HG03135 (cell line): ENCODE data around the gene ALDH18A1.
"Not testable (repeated sequence)": the region's sequence is repeated elsewhere in the genome, so short reads cannot be mapped to it uniquely, and the experiment has no call there.

Source experiments
- ATAC-seq: cut with Tn5 transposase; IDR thresholded peaks from one replicate; pipeline ENCODE4 v1.9.1; 2021; ENCODE audit warnings: mild to moderate bottlenecking, moderate library complexity; ENCODE audit not compliant: unreplicated experiment

ALDH18A1 gene

GRCh38 chr10:95651346-95652060 lies 5.0 kb downstream of the ALDH18A1 start:
- no peak for ATAC-seq

GRCh38 chr10:95650232-95650631 lies 6.3 kb downstream of the ALDH18A1 start:
- no peak for ATAC-seq

- no peak for ATAC-seq
These were observed 8.4 kb downstream of the ALDH18A1 start for GRCh38 chr10:95648138-95648537.

DNA sequence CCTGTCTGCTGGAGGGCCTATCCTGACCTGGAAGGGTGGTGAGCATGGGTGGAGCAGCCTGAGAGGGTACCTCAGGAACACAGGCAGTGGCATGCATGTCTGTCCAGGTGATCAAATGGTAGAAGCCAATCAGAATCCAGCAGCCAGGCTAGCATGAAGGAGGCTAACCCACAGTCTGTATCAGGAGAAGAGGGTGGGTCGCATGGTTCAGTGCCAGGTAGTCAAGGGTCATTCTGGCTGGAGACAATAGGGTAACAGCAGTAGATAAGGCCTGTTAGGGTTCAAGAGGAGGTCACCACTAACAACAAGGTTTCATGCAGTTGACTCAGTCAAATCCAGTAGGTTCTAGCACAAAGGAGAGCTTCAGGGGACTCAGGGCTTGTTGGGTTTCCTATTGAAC lies 10.4 kb downstream of the ALDH18A1 start:
- no peak for ATAC-seq

DNA sequence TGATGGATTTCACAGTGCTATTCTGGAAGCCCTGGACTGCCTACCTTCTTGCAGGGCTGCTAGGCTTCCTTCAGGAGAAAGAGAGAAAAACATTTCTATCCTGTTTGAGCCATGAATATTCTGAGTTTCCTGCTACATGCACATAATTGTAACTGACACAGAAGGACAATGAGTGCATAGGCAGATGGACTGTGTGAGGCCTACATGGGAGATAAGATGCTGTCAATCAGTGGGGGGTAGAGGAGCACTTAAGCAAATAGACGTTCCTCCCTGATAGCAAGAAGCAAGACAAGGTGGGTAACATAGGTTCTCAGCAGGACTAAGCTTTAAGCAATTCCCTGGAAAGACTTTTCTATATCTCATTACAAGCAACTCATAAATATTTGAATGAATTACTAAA lies 11.6 kb downstream of the ALDH18A1 start:
- ATAC-seq, result no peak

- ATAC-seq, result no peak
These were observed 15.6 kb downstream of the ALDH18A1 start for GRCh38 chr10:95640891-95641315.

DNA sequence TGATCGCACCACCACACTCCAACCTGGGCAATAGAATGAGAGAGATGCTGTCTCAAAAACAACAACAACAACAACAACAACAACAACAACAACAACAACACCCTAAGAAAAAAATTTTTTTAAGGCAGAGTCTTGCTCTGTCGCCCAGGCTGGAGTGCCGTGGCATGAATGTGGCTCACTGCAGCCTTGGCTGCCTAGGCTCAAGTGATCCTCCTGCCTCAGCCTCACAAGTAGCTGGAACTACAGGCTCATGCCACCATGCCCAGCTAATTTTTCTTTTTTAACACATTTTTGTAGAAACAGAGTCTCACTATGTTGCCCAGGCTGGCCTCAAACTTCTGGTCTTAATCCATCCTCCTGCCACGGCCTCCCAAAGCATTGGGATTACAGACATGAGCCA lies 18.6 kb downstream of the ALDH18A1 start:
- no peak for ATAC-seq

DNA sequence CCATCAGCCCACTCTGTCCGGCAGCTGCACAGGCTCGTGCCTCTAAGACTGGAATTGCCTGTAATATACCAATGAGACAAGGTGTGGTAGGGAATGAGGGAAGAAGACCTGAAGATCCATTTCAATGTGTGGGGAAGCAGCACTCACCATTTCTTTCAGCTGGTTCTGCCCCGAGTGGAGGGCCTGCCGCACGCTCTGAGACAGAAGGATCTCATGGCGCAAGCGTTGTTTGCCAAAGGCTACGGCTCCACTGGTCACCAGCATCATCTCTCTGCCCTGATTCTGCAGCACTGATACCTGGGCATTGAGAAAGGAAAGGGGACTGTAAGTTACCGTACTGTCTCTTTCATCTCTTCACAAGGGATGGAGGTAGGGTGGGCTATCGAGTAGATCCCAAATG lies 19.4 kb downstream of the ALDH18A1 start:
- no peak for ATAC-seq

DNA sequence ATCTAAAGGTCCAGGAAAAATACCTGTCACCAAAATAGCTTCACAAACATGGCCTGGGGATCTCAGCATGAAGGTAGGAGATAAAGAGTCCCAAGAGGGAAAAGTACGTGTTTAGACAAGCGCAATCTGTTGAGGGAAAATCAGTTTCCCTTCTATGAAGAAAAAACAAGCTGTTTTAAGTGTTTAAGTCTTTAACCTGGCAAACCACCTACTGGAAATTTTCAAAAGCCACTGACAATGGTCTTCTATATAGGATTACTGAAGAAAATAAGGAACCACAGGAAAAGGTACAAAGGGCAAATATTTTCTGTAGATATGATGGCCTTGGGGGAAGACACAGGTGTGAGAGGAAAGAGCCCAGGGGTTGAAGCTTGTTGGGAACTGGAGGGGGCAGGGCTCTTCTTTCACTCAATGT lies 21.2 kb downstream of the ALDH18A1 start:
- ATAC-seq, result no peak

- no peak for ATAC-seq
These were observed 27.7 kb downstream of the ALDH18A1 start for GRCh38 chr10:95628786-95629185.

DNA sequence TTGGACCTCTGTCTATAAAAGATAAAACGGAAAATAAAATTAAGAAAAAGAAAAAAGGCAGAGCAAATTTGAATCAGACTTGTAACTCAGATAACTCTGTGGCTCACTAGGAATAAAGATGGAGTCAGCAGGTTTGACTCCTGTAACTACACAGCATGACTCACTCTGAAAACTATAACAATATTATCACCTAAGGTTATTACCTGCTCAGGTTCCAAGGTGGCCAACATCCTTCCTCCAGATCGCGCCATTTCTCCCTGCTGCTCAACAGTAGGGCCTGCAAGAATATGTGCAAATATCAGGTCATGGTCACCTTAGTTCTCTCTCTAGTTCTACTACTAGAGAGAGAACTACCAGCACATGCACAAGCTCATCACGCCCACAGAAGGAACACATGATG lies 30.0 kb downstream of the ALDH18A1 start:
- ATAC-seq, result no peak

- not testable (repeated sequence) for ATAC-seq
These were observed 36.1 kb downstream of the ALDH18A1 start for GRCh38 chr10:95620415-95620814.

- ATAC-seq, result no peak
These were observed 38.4 kb downstream of the ALDH18A1 start for GRCh38 chr10:95618101-95618500.

- ATAC-seq, result no peak
These were observed 40.1 kb downstream of the ALDH18A1 start for GRCh38 chr10:95616446-95616845.

GRCh38 chr10:95613330-95613729 lies 43.2 kb downstream of the ALDH18A1 start:
- no peak for ATAC-seq

DNA sequence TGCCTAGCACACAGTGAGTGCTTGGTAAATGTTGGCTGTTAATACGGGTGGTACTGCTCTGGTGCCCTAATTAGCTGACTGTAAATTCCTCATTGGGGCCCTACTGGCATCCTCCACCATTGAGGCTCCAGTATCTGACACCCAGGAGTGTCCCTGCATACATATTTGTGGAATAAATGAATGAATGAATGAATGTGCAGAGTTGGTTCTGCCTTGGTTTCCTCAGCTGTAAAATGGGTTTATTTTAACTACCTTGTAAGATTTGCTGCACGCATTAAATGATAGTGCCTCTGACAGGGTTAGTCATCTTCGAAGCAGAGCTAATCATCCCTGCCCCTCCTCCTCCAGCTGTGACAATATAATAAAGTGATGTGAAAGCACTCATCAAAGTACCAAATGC lies 45.8 kb downstream of the ALDH18A1 start:
- ATAC-seq, result no peak

- ATAC-seq, result no peak
These were observed 49.6 kb downstream of the ALDH18A1 start for GRCh38 chr10:95606922-95607321.

- ATAC-seq, result no peak
These were observed 51.3 kb downstream of the ALDH18A1 start for GRCh38 chr10:95605163-95605562.

DNA sequence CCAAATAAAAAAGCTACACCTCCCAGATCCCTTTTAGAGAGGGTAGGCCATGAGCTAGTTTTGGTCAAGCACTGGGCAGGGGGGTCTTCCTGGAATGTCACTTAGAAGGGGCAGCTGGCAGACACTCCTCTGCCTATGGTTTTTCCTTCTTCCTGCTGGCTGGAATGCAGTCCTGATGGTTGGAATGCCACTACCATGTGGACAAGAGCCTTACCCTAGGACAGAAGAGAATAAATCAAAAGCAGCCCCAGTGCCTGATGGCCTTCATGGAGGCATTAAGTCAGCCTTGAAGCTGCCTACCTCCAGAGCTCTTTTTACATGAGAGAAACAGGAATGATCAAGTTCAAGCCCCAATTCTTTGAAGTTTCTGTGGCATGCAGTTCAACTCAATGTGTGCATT lies 51.9 kb downstream of the ALDH18A1 start:
- no peak for ATAC-seq

- ATAC-seq, result no peak
These were observed 54.1 kb downstream of the ALDH18A1 start for GRCh38 chr10:95602382-95602781.

- ATAC-seq, result no peak
These were observed 55.3 kb downstream of the ALDH18A1 start for GRCh38 chr10:95601116-95601719.

DNA sequence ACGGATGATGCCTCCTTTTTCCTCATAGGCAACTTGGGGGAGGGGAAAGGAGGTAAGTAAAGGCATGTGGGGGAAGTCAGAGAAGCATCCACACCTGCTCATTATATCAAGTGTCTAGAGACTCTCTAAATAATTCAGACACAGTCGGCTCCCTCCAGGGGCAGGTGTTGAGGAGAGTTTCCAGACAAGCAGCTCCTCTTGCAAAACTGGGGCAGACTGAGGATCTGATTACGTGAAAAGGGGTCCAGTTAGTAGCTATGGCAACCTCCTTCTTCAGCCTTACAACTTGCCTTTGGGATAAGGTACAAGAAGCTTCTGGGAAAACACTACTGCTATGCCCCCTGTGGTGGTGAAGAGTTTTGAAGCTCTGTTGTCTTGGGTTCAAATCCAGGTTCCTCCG lies 56.4 kb downstream of the ALDH18A1 start:
- ATAC-seq, result no peak

GRCh38 chr10:95597788-95598187 lies 58.7 kb downstream of the ALDH18A1 start:
- no peak for ATAC-seq
